Glutamatergic neuron (in vitro differentiated cells): ENCODE measurements around the gene MYH8. TPM values are rescaled to one million over a fixed set of nuclear protein-coding genes. Genes with fewer than 3 reads are reported as not detected.

Experiments used
- DNase-seq: peaks from one replicate; pipeline ENCODE4 v3.0.0; 2022
- H3K27ac Mint-ChIP-seq: one replicate; pipeline ENCODE4 v1.8.0; 2020; ENCODE audit warnings: mild to moderate bottlenecking, mixed read lengths, inconsistent platforms; ENCODE audit not compliant: unreplicated experiment
- H3K27me3 Mint-ChIP-seq: one replicate; pipeline ENCODE4 v1.8.0; 2020; ENCODE audit warnings: mild to moderate bottlenecking, moderate library complexity, mixed read lengths, inconsistent platforms; ENCODE audit not compliant: unreplicated experiment
- H3K36me3 Mint-ChIP-seq: one replicate; pipeline ENCODE4 v1.8.0; 2020; ENCODE audit warnings: mild to moderate bottlenecking, mixed read lengths, inconsistent platforms; ENCODE audit not compliant: unreplicated experiment
- H3K4me1 Mint-ChIP-seq: one replicate; pipeline ENCODE4 v1.8.0; 2020; ENCODE audit warnings: mild to moderate bottlenecking, low read depth, mixed read lengths, inconsistent platforms; ENCODE audit not compliant: unreplicated experiment
- H3K4me3 Mint-ChIP-seq: one replicate; pipeline ENCODE4 v1.8.0; 2020; ENCODE audit warnings: mild to moderate bottlenecking, mixed read lengths, inconsistent platforms; ENCODE audit not compliant: unreplicated experiment
- H3K9me3 Mint-ChIP-seq: one replicate; pipeline ENCODE4 v1.8.0; 2020; ENCODE audit warnings: mild to moderate bottlenecking, moderate library complexity, mixed read lengths, inconsistent platforms; ENCODE audit not compliant: unreplicated experiment
- long read RNA-seq: library from polyadenylated mRNA; unstranded; transcript quantifications from one replicate; pipeline ENCODE4 v2.0.0, GENCODE V29; 2020; ENCODE audit not compliant: unreplicated experiment
- total RNA-seq: library from RNA; stranded (reverse); fragmentation: NEBNext Ultra II Directional; extraction: Animal tissue kit (Norgen Biotek cat#: 25700); gene quantifications from one replicate; pipeline ENCODE4 v1.2.1, GENCODE V29; 2021; ENCODE audit not compliant: unreplicated experiment
- TF ChIP-seq, protein P1 (sequence below): fragments of 200-600 bp; sonication (generic); IDR thresholded peaks from one replicate; pipeline ENCODE4 v1.5.0; 2021; ENCODE audit not compliant: partially characterized antibody, unreplicated experiment

MYH8 gene
- 0.96 TPM for total RNA-seq
- long read RNA-seq, partial matches to known transcripts: 4 of 6 reads
- long read RNA-seq, other reads (novel, unspliced or antisense): 2 of 6 reads

DNA sequence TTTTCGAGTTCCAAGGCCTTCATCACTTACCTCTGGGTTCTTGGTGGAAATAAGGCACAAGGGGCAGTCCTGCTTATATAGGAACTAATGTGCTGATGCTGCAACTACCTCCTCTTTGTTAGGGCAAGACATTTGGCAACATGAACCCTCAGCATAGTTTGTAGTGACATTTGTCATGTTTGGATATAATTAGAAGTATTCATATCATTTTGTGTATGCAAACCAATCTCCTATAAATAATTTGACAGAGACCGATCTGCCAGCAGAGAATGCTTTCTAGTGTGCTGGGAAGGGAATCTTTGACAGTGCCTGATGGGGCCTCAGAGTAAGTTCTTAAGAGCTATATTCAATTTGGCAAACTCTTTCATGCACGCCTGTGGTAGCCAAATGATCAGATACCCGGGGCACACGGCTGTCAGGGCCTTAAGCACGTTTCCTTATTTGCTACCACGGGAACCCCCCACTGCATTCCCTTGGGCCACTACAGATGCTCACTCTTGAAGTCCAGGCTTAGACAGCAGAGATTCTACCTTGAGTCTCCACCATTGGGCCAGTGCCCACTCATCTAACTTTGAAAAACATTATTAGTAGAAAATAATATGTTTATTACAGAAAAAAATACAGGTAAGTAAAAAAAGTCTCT is at the start of gene MYH8:
Gene MYH8 (minus strand): TSS at position 51 of the 643 bp plus-strand sequence. CDS start 1,723 bp downstream, outside the sequence.
- no peak within 1 kb of the TSS for H3K4me3 Mint-ChIP-seq
- TF ChIP-seq, protein P1, sequence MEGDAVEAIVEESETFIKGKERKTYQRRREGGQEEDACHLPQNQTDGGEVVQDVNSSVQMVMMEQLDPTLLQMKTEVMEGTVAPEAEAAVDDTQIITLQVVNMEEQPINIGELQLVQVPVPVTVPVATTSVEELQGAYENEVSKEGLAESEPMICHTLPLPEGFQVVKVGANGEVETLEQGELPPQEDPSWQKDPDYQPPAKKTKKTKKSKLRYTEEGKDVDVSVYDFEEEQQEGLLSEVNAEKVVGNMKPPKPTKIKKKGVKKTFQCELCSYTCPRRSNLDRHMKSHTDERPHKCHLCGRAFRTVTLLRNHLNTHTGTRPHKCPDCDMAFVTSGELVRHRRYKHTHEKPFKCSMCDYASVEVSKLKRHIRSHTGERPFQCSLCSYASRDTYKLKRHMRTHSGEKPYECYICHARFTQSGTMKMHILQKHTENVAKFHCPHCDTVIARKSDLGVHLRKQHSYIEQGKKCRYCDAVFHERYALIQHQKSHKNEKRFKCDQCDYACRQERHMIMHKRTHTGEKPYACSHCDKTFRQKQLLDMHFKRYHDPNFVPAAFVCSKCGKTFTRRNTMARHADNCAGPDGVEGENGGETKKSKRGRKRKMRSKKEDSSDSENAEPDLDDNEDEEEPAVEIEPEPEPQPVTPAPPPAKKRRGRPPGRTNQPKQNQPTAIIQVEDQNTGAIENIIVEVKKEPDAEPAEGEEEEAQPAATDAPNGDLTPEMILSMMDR: no peak
- H3K9me3 Mint-ChIP-seq: no peaks in the 10 kb centered on the region
- H3K27ac Mint-ChIP-seq: peak within 1 kb of the TSS; percentile 73
- no peaks in the 10 kb centered on the region for H3K36me3 Mint-ChIP-seq
- DNase-seq: peak; percentile 20
- H3K4me1 Mint-ChIP-seq: peaks cover 4% of the 10 kb centered on the region
- H3K27me3 Mint-ChIP-seq: no peaks in the 10 kb centered on the region

DNA sequence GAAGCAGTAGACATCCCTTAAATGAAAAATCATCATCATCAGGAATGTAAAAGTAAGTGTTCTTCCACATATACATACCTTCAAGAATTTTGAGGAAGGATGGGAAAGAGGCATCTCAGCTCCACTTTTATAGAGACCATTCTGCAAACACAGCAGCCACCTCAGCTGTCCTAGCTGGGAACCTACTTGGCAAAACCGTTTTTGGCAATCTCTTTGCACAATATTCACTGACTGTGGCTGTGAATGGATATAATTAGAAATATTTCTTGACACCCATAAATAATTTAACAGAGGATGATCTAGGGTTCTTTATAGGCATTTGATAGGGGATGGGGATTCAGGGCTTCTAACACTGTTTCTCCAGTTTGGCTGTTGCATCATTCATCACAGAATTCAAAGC is 47.7 kb upstream of the MYH8 start, which contains the start of gene MYH4:
Gene MYH4 (minus strand): TSS at position 101 of the 400 bp plus-strand sequence. CDS start 2,814 bp downstream, outside the sequence.
- H3K4me1 Mint-ChIP-seq: no peaks in the 10 kb centered on the region
- TF ChIP-seq, protein P1: no peak

DNA sequence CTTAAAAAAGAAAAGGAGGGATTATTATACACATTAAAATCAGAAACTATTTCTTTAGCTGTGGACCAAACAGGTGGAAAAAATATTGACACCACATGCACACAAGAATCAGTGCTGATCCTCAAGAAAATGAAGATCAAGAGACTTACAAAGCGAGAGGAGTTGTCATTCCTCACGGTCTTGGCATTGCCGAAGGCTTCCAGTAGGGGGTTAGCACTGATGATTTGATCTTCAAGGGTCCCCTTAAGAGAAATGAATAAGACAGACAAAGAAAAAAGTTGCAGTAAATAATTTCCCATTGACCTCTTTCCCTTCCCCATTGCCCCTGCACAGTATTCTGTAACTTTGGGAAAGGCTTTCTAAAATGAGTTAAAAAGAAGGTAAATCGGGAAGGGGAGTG is 41.7 kb upstream of the MYH8 start:
- no peaks in the 10 kb centered on the region for H3K4me1 Mint-ChIP-seq
- no peak for DNase-seq
- H3K27me3 Mint-ChIP-seq: no peaks in the 10 kb centered on the region
- no peaks in the 10 kb centered on the region for H3K36me3 Mint-ChIP-seq
- no peak overlapping the region for H3K4me3 Mint-ChIP-seq
- H3K27ac Mint-ChIP-seq: no peak overlapping the region
- H3K9me3 Mint-ChIP-seq: no peaks in the 10 kb centered on the region
- TF ChIP-seq, protein P1: no peak

More for the DNA sequence above, 47.7 kb upstream of the MYH8 start, which contains the start of gene MYH4:
- H3K36me3 Mint-ChIP-seq: no peaks in the 10 kb centered on the region
- no peaks in the 10 kb centered on the region for H3K27me3 Mint-ChIP-seq
- no peak within 1 kb of the TSS for H3K27ac Mint-ChIP-seq
- H3K4me3 Mint-ChIP-seq: no peak within 1 kb of the TSS
- DNase-seq: no peak
- no peaks in the 10 kb centered on the region for H3K9me3 Mint-ChIP-seq

DNA sequence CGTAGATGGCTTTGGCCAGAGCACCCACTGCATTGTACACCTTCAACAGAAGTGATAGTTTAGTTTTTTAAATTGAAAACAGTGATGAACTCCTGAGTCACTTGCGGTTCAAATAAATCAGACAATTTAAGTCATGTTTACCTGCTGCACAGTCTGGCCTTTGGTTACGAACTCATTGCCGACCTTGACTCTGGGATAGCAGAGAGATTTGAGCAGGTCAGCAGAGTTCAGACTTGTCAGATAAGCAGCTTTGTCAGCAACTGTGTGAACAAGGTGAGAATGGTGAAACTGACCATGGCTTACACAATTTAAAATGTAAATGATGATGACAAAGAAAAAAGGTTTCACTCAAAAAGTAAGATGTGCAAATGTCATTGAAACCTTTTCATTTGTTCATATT is 38.3 kb upstream of the MYH8 start:
- no peaks in the 10 kb centered on the region for H3K27me3 Mint-ChIP-seq
- TF ChIP-seq, protein P1: no peak
- H3K4me1 Mint-ChIP-seq: no peaks in the 10 kb centered on the region
- H3K36me3 Mint-ChIP-seq: no peaks in the 10 kb centered on the region
- H3K4me3 Mint-ChIP-seq: no peak overlapping the region
- DNase-seq: no peak
- H3K9me3 Mint-ChIP-seq: no peaks in the 10 kb centered on the region
- no peak overlapping the region for H3K27ac Mint-ChIP-seq

DNA sequence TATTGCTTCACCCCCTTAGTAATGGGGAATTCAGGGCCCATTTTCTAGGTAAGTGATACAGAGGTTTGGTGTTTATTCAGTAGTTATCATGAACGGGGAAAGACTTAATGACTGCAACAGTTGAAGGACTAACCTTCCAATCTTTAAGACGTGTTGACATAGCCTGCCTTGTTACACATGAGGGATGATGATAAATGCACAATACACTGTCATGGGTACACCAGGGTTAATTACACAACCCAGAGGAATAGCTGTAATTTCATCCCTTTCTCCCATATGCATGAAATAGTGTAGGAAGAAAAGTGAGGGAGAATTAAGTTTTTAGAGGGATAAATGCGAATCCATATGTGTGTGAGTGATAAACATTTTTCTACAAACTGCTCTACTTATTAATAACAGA is 37.0 kb upstream of the MYH8 start:
- Mint-ChIP-seq H3K4me1 (no peaks in the 10 kb centered on the region), H3K27ac (no peak overlapping the region)

More for the DNA sequence above, 37.0 kb upstream of the MYH8 start:
- DNase-seq: no peak
- Mint-ChIP-seq H3K36me3 (no peaks in the 10 kb centered on the region), H3K9me3 (no peaks in the 10 kb centered on the region), H3K27me3 (no peaks in the 10 kb centered on the region), H3K4me3 (no peak overlapping the region)
- TF ChIP-seq, protein P1: no peak
